ENCODE data around the gene STK17B.

- TF ChIP-seq POLR2A (IDR thresholded peaks at IDR 0.05; ENCODE audit: low read length), result no peak
- TF ChIP-seq HOXA7 (CRISPR knock-in tag; IDR thresholded peaks at IDR 0.05), result no peak
- no peak for TF ChIP-seq RAD21 (conservative IDR thresholded peaks at IDR 0.05 in 1 of 2, IDR thresholded peaks at IDR 0.05 in 1 of 2)
- TF ChIP-seq JUNB (IDR thresholded peaks at IDR 0.05), result no peak
These were observed 69.9 kb downstream of the STK17B start for GRCh38 chr2:196101325-196101991.

Data from A549 (cell line).